ENCODE results near the gene HRAS. TPM values are rescaled to one million over a fixed set of nuclear protein-coding genes. Genes with fewer than 3 reads are reported as not detected.

The HRAS gene
- polyA plus RNA-seq, 2 of the 4 experiments (the other 2 are of a cell fraction): 56.3 to 86.9 TPM

DNA sequence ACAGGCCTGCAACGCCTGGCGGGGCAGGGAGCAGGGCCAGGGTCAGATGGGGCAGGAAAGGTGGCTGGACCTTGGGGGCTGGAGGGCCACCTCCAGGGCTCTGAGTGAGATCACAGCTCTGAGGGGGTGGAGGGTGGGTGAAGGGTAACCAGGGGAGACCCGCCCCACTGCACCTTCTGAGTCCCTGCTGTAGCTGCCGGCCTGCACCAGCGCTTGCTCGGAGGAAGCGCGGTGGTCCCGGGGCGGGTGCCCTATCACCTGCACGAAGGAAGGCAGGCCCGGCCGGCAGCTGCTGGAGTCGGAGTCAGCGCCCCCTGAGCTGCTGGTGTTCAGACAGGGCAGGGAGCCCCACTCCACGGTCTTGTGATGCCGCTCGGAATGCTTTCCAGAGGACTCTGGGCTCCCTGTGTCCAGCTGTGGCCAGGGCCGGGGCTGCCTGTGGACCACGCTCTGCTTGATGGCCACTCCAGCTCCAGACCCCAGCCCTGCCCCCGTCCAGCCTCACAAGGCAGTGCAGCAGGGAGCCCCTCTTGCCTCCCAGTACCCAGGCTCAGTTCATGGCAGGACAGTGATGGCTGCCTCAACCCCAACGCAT is 21.4 kb upstream of the HRAS start:
- ChIA-PET POLR2A (interaction anchor here (1.3 kb wide), 1 partner anchor 8 kb away, joined by 3 read pairs; no protein-coding TSS in a partner anchor), CTCF (interaction anchor here (1.0 to 5.9 kb wide), 9 partner anchors 9 to 198 kb away, joined by 3 to 66 read pairs (median 10); partner anchors contain the start of genes HRAS and TMEM80)
- DNase-seq (ENCODE audit: low read depth in 1 of 2, low spot score in 1 of 2) (no peak), FAIRE-seq (no peak), ATAC-seq (no peak)
- no peak overlapping the region for H3K4me2 ChIP-seq
- H3K4me1 ChIP-seq: peaks cover 25% of the 10 kb centered on the region
- TF ChIP-seq EHMT2 (IDR thresholded peaks at IDR 0.05; ENCODE audit: low read depth) (no peak), HOXB5 (CRISPR knock-in tag; IDR thresholded peaks at IDR 0.05) (no peak), MAFK (IDR thresholded peaks at IDR 0.05; ENCODE audit: partially characterized antibody) (no peak), NPAS2 (CRISPR knock-in tag; IDR thresholded peaks at IDR 0.05; ENCODE audit: borderline replicate concordance) (no peak), KDM5A (IDR thresholded peaks at IDR 0.05) (no peak), CEBPB (IDR thresholded peaks at IDR 0.05) (no peak), EHF (CRISPR knock-in tag; IDR thresholded peaks at IDR 0.05) (no peak), CBX8 (IDR thresholded peaks at IDR 0.05) (no peak), FOSL2 (IDR thresholded peaks at IDR 0.05) (no peak), FOSL2 (CRISPR knock-in tag; IDR thresholded peaks at IDR 0.05) (no peak), RNF2 (IDR thresholded peaks at IDR 0.05; ENCODE audit: borderline replicate concordance, low read depth) (no peak)
- no peaks in the 10 kb centered on the region for H3K9me3 ChIP-seq
- H3K4me3 ChIP-seq: no peak overlapping the region
- 93% methylated on average over 18 of the region's 22 CpGs for WGBS (ENCODE audit: missing lambda C conversion rate)
- no peak overlapping the region for H3K27ac ChIP-seq

DNA sequence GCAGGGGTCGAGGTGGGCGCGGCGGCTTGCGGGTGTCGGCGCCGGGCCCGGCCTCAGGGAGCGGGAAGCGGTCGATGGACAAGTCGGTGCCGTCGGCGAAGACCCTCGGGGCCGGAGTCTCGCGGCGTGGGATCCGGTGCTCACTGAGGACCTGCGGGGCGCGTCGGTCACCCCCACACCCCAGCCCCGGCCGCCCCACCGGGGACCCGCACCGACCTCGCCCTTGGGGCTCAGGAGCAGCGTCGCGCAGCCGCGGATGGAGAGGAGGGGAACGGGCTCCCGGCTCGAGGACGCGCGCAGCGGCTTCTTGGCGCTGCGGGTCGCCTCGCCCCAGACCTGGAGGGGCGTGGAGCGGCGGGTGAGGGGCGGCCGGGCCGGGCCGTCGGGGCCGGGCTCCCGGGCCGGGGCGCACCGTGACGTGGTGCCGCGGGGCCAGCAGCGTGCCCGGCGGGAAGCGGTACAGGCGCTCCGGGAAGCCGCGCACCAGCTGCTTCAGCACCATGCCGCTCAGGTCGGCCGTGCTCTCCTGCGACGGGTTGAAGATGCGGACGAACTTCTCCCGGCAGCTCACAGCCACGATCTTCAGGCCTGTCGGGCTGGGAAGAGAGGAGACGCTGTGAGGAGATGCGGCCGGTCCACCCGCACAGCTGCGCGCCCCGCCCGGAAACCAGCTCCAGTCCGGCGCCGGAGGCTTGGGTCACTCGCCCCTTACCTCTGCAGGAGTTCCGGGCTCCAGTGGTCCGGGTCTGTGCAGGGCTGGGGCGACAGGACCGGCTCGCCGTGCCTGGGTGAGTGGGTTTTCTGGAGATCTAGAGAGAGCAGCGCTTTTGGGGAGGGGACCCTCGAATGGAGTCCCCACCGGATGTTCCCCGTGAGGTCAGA is 20.6 kb upstream of the HRAS start:
- WGBS (ENCODE audit: missing lambda C conversion rate): 95% methylated on average over 43 of the region's 104 CpGs
- DNase-seq (ENCODE audit: low read depth in 1 of 2, low spot score in 1 of 2) (no peak), ATAC-seq (no peak), FAIRE-seq (no peak)
- Histone ChIP-seq H3K4me1 (peaks cover 23% of the 10 kb centered on the region), H3K27ac (peak overlapping the region; percentile 81 to 88; a peak in 5 of 6 replicates), H3K4me2 (peak overlapping the region; percentile 96), H3K9me3 (no peaks in the 10 kb centered on the region), H3K4me3 (peak overlapping the region; percentile 67; the same call in 2 of the 3 replicates)
- TF ChIP-seq, protein P1, sequence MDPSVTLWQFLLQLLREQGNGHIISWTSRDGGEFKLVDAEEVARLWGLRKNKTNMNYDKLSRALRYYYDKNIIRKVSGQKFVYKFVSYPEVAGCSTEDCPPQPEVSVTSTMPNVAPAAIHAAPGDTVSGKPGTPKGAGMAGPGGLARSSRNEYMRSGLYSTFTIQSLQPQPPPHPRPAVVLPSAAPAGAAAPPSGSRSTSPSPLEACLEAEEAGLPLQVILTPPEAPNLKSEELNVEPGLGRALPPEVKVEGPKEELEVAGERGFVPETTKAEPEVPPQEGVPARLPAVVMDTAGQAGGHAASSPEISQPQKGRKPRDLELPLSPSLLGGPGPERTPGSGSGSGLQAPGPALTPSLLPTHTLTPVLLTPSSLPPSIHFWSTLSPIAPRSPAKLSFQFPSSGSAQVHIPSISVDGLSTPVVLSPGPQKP (IDR thresholded peaks at IDR 0.05; ENCODE audit: low read depth, low read length): no peak
- TF ChIP-seq RAD21 (conservative IDR thresholded peaks at IDR 0.05 in 1 of 2, IDR thresholded peaks at IDR 0.05 in 1 of 2) (no peak), ZNF302 (CRISPR knock-in tag; IDR thresholded peaks at IDR 0.05) (no peak), SREBF2 (IDR thresholded peaks at IDR 0.05) (no peak), CHD4 (IDR thresholded peaks at IDR 0.05; ENCODE audit: borderline replicate concordance) (no peak), CEBPB (IDR thresholded peaks at IDR 0.05) (no peak), ZSCAN20 (CRISPR knock-in tag; IDR thresholded peaks at IDR 0.05) (no peak), MYC (IDR thresholded peaks at IDR 0.05; ENCODE audit: borderline replicate concordance, low read length) (no peak)
- TF ChIP-seq, protein P2, sequence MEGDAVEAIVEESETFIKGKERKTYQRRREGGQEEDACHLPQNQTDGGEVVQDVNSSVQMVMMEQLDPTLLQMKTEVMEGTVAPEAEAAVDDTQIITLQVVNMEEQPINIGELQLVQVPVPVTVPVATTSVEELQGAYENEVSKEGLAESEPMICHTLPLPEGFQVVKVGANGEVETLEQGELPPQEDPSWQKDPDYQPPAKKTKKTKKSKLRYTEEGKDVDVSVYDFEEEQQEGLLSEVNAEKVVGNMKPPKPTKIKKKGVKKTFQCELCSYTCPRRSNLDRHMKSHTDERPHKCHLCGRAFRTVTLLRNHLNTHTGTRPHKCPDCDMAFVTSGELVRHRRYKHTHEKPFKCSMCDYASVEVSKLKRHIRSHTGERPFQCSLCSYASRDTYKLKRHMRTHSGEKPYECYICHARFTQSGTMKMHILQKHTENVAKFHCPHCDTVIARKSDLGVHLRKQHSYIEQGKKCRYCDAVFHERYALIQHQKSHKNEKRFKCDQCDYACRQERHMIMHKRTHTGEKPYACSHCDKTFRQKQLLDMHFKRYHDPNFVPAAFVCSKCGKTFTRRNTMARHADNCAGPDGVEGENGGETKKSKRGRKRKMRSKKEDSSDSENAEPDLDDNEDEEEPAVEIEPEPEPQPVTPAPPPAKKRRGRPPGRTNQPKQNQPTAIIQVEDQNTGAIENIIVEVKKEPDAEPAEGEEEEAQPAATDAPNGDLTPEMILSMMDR (IDR thresholded peaks at IDR 0.05): no peak
- ChIA-PET CTCF (interaction anchor here (1.0 to 5.9 kb wide), 15 partner anchors 10 to 232 kb away, joined by 3 to 66 read pairs (median 4); partner anchors contain the start of genes HRAS and TMEM80), POLR2A (interaction anchor here (1.3 kb wide), 1 partner anchor 9 kb away, joined by 3 read pairs; no protein-coding TSS in a partner anchor)

All from A549 (cell line).